GM18858 (cell line): ENCODE data around the gene GRAMD2B.
"Not testable (repeated sequence)": the region's sequence is repeated elsewhere in the genome, so short reads cannot be mapped to it uniquely, and the experiment has no call there.

Experiments used
- ATAC-seq: cut with Tn5 transposase; IDR thresholded peaks from one replicate; pipeline ENCODE4 v1.9.1; 2021; ENCODE audit not compliant: unreplicated experiment

The GRAMD2B gene

GRCh38 chr5:126410623-126411022, 12.6 kb upstream of the GRAMD2B start:
- ATAC-seq = no peak

GRCh38 chr5:126413856-126414255, 9.4 kb upstream of the GRAMD2B start:
- ATAC-seq = no peak

DNA sequence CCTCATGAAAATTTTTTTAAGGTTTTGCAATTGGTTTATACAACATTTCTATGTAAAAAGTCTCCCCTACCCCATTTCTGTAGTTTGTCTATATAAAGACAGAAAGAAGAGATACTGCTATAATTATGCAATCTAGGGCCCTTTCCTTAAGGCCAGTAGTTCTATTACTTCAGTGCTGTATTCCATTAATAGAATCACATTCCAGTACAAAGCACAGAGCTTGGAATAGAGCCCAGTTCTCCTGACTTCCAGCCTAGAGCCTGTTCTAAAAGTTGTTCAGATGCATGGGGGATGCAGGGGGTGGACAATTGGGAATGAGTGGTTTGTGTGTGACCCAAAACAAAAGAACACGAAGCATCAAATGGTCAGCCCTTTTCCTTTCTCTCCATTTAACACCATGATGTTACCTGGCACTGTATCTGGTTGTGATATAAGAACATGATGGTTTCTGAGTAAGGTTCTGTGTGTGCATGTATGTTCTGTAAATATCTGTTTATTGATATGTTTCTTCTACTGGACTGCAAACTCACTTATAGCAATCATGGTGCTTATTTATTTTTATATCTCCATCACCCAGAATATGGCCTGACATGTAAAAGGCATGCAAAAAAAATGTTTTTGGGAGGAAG, 8.2 kb upstream of the GRAMD2B start:
- no peak for ATAC-seq

- ATAC-seq = no peak
These were observed 7.4 kb upstream of the GRAMD2B start for GRCh38 chr5:126415789-126416188.

DNA sequence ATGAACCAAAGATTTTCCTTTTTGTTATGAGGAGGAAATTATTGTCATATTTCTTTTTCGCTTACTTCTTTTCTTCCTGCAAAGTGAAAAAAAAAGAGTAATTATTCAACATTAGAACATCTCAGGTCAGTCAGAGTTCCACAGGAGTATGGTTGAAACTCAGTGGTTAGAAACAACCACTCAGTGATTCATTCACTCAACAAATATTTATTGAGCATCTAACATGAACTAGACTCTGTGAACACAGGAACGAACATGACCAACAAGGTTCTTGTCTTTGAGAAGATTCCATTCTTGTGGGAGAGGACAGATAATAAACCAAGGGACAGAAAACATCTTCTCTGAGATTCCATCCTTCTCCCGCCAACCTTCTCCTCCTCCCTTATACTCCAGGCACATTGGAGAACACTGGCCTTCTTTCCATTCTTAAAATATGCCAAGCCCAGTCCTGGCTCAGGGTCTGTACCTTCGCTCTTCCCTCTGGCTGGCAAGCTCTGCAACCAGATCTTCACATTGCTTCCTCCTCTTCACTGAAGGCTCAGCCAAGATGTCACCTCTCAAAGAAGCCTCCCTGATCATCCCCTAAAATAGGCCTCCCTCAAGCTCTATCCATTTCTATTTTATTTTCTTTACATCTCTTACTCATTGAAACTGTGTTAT, 6.8 kb upstream of the GRAMD2B start:
- ATAC-seq = no peak

DNA sequence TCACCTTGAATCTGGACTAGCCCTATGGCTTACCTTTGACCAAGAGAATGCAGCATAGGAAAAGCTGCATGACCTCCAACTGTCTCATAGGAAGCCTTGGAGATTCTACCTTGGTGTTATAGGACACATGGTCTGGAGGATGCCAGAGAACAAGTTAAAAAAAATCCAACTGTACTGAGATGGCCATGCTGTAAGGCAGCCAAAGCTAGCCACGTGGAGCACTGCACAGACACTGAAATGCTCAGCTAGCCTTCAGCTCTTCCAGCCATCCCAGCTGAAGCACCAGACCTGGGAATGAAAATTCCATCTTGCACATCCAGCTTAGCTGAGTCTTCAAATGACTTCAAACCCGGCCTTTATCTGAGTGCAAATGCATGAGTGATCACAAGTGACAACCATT, 6.0 kb upstream of the GRAMD2B start:
- ATAC-seq = no peak

GRCh38 chr5:126419102-126419501, 4.1 kb upstream of the GRAMD2B start:
- no peak for ATAC-seq

DNA sequence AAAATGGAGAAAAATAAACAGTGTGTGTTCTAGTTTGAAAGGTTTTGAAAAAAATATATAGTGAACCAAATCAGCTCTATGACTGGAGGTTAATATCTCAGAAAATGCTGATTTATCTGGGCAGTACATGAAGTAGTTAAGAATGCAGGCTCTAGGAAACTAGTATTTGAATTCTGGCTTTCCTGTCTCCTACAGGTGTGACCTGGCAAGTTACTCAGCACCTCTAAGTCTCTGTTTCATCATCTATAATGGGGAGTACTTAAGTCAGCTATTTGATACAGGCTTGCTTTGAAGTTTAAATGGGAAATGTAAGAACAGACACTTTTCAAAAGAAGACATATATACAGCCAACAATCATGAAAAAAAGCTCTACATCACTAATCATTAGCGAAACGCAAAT, 5.2 kb downstream of the GRAMD2B start:
- ATAC-seq = no peak

DNA sequence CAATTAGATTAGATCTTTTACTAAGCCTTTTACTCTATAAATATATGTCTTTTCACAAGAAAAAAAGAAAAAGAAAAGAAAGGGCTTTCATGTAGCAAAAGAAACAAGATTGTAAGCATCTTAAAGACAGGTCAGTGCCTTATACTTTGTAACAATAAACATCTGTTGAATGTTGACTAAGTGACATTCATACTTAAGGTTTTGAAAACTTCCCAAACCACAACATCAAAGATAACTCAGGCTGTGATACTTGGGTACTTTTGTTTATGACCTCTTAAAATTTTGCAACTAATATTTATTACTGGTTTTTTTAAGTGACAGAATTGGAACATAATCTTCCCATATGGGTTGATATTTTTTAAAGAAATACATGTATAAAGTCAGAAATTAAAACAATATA, 7.4 kb downstream of the GRAMD2B start:
- no peak for ATAC-seq

GRCh38 chr5:126433701-126434100, 10.5 kb downstream of the GRAMD2B start:
- ATAC-seq = no peak

DNA sequence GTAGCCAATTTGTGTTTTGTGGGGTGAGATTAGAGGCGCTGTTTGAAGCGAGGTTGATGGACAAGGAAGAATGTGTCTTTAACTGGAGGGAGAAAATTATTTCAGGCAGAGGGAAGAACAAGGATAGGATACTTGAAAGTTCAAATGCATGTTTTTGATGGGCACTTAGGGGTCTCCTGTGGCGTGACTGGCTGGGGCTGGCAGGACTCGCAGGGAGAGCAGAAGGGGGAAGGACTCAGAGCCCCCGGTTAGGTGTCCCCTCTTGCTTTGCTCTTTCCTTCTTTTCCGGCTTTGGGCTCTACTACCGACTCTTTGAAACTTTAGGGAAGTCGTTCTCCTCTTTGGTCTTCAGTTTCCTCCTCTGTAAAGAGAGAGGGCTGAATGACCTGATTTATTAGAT, 12.1 kb downstream of the GRAMD2B start:
- ATAC-seq = no peak

GRCh38 chr5:126435714-126436113, 12.5 kb downstream of the GRAMD2B start:
- no peak for ATAC-seq

GRCh38 chr5:126437721-126438120, 14.5 kb downstream of the GRAMD2B start:
- no peak for ATAC-seq

DNA sequence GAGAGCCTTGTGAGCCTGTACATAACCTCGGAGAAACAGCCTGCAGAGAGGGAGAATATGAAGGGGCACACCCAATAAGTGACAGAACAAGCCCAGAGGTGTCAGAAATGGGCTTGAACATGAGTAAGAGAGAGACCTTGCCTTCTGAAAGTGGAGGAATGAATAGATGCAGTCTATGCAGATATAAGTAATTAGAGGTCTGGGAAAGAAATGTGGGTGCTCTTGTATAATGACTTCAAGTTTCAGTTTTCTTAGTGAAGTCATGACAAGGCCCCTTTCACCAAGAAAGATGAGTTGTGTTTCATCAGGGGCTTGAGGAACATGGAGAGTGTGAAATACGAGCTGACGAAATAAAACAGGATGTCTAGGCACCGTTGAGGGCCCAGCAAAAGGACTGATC, 15.1 kb downstream of the GRAMD2B start:
- ATAC-seq = peak; percentile 73

GRCh38 chr5:126438868-126439267, 15.7 kb downstream of the GRAMD2B start:
- no peak for ATAC-seq

DNA sequence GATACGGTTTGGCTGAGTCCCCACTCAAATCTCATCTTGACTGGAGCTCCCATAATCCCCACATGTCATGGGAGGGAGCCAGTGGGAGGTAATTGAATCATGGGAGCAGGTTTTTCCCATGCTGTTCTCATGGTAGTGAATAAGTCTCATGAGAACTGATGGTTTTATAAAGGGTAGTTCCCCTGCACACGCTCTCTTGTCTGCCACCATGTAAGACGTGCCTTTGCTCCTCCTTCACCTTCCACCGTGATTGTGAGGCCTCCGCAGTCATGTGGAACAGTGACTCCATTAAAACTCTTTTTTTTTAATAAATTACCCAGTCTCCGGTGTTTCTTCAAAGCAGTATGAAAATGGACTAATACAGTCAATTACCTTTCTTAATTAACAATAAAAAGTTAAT, 16.5 kb downstream of the GRAMD2B start:
- ATAC-seq = not testable (repeated sequence)

GRCh38 chr5:126441230-126441629, 18.0 kb downstream of the GRAMD2B start:
- ATAC-seq = no peak

DNA sequence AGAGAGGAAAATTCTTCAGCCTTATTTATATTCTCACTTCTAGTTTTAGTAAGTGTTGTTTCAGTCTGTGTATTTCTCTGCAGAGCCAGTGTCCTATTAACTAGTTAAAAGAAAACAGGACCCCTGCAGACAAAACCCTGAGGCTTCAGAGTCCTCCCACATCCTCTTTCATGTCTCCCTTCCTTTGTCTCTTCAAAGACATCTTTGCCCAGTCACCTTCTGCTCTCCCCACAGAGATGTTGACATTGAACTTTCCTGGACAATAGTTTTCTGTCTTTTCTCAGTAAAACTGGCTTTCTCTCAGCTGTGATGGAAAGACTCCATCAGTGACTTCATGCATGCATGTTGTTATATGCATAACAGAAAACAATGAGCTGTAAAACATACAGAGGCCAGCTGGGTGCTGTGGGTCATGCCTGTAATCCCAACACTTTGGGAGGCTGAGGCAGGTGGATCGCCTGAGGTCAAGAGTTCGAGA, 20.2 kb downstream of the GRAMD2B start:
- peak; percentile 93 for ATAC-seq

- ATAC-seq = no peak
These were observed 20.9 kb downstream of the GRAMD2B start for GRCh38 chr5:126444137-126444536.

- no peak for ATAC-seq
These were observed 22.4 kb downstream of the GRAMD2B start for GRCh38 chr5:126445502-126446174.

GRCh38 chr5:126446498-126447224, 23.5 kb downstream of the GRAMD2B start:
- ATAC-seq = peak; percentile 33

- no peak for ATAC-seq
These were observed 25.5 kb downstream of the GRAMD2B start for GRCh38 chr5:126448720-126449119.
